ENCODE measurements around the gene TBRG4.

- TF ChIP-seq CTCF (IDR thresholded peaks at IDR 0.05) (no peak), EP300 (IDR thresholded peaks at IDR 0.05) (no peak)
These were observed 37.1 kb upstream of the TBRG4 start for GRCh38 chr7:45148653-45148973.

All from ovary (tissue), 3 donors.